ENCODE results near the gene SORCS1.
A peak's percentile ranks its signal among the peaks of the same experiment; 100 is the strongest.

Gene SORCS1

DNA sequence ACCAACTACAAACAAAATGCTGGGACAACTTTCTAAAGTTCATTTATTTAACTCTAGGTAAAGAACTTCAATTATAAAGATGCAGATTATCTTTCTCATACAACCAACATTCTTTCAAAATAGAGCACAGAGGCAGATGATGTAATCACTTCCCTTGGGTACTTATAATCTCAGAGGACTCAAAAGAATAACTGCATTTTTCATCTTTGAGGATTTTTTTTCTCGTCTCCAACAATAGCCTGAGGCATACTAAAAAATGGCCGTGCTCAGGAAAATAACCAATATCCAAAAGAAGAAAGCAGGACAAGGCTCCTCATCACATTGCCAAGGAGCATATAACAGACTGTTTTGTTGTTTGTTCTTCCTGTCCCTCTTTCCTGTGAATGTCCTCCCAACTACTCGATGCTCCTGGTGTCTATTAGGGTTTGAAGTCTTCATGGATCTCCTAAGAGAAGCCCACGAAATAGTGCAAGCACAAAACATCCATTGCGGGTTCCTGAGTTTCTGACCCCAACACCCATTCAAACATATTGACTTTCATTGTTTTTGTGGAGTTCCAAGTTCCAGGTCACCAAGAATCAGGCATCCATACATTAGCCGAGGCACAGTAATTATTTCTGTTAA is 182.9 kb downstream of the SORCS1 start:
- H3K4me3 ChIP-seq (ENCODE audit: low read depth, low read length), result no peak overlapping the region

More for the DNA sequence above, 182.9 kb downstream of the SORCS1 start:
- H3K27ac ChIP-seq (ENCODE audit: extremely low read depth, low read depth, low read length), result peak overlapping the region; percentile 53
- ChIA-PET POLR2A (interaction anchor here (0.5 kb wide), 1 partner anchor 15 kb away, joined by 4 read pairs; no protein-coding TSS in a partner anchor), CTCF (interaction anchor here (0.6 to 1.2 kb wide), 3 partner anchors 29 to 192 kb away, joined by 3 to 4 read pairs (median 3); no protein-coding TSS in a partner anchor)
- H3K4me1 ChIP-seq (ENCODE audit: control insufficient read depth, insufficient read depth, low read length), result peaks cover 30% of the 10 kb centered on the region
- TF ChIP-seq ZNF221 (tag by site-specific recombination; IDR thresholded peaks at IDR 0.05; ENCODE audit: borderline replicate concordance) (no peak), ZNF560 (tag by site-specific recombination; IDR thresholded peaks at IDR 0.05; ENCODE audit: borderline replicate concordance) (no peak), ZNF777 (tag by site-specific recombination; IDR thresholded peaks at IDR 0.05; ENCODE audit: borderline replicate concordance) (no peak), EGR2 (tag by site-specific recombination; IDR thresholded peaks at IDR 0.05; ENCODE audit: low read depth) (no peak), KLF9 (tag by site-specific recombination; IDR thresholded peaks at IDR 0.05; ENCODE audit: low read depth) (no peak), ZNF202 (tag by site-specific recombination; IDR thresholded peaks at IDR 0.05; ENCODE audit: borderline replicate concordance) (no peak), ZNF558 (tag by site-specific recombination; IDR thresholded peaks at IDR 0.05) (no peak), ZNF626 (tag by site-specific recombination; IDR thresholded peaks at IDR 0.05) (no peak), ZFHX2 (tag by site-specific recombination; conservative IDR thresholded peaks at IDR 0.05) (no peak), WT1 (tag by site-specific recombination; IDR thresholded peaks at IDR 0.05) (no peak), SALL2 (tag by site-specific recombination; IDR thresholded peaks at IDR 0.05; ENCODE audit: borderline replicate concordance) (no peak), ZNF37A (tag by site-specific recombination; IDR thresholded peaks at IDR 0.05) (no peak), ZNF350 (tag by site-specific recombination; IDR thresholded peaks at IDR 0.05) (no peak), ZNF223 (tag by site-specific recombination; IDR thresholded peaks at IDR 0.05) (no peak)
- TF ChIP-seq, protein P1, sequence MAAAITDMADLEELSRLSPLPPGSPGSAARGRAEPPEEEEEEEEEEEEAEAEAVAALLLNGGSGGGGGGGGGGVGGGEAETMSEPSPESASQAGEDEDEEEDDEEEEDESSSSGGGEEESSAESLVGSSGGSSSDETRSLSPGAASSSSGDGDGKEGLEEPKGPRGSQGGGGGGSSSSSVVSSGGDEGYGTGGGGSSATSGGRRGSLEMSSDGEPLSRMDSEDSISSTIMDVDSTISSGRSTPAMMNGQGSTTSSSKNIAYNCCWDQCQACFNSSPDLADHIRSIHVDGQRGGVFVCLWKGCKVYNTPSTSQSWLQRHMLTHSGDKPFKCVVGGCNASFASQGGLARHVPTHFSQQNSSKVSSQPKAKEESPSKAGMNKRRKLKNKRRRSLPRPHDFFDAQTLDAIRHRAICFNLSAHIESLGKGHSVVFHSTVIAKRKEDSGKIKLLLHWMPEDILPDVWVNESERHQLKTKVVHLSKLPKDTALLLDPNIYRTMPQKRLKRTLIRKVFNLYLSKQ (tag by site-specific recombination; IDR thresholded peaks at IDR 0.05; ENCODE audit: borderline replicate concordance), result no peak
- TF ChIP-seq, protein P2, sequence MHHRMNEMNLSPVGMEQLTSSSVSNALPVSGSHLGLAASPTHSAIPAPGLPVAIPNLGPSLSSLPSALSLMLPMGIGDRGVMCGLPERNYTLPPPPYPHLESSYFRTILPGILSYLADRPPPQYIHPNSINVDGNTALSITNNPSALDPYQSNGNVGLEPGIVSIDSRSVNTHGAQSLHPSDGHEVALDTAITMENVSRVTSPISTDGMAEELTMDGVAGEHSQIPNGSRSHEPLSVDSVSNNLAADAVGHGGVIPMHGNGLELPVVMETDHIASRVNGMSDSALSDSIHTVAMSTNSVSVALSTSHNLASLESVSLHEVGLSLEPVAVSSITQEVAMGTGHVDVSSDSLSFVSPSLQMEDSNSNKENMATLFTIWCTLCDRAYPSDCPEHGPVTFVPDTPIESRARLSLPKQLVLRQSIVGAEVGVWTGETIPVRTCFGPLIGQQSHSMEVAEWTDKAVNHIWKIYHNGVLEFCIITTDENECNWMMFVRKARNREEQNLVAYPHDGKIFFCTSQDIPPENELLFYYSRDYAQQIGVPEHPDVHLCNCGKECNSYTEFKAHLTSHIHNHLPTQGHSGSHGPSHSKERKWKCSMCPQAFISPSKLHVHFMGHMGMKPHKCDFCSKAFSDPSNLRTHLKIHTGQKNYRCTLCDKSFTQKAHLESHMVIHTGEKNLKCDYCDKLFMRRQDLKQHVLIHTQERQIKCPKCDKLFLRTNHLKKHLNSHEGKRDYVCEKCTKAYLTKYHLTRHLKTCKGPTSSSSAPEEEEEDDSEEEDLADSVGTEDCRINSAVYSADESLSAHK (tag by site-specific recombination; IDR thresholded peaks at IDR 0.05), result no peak
- TF ChIP-seq, protein P3, sequence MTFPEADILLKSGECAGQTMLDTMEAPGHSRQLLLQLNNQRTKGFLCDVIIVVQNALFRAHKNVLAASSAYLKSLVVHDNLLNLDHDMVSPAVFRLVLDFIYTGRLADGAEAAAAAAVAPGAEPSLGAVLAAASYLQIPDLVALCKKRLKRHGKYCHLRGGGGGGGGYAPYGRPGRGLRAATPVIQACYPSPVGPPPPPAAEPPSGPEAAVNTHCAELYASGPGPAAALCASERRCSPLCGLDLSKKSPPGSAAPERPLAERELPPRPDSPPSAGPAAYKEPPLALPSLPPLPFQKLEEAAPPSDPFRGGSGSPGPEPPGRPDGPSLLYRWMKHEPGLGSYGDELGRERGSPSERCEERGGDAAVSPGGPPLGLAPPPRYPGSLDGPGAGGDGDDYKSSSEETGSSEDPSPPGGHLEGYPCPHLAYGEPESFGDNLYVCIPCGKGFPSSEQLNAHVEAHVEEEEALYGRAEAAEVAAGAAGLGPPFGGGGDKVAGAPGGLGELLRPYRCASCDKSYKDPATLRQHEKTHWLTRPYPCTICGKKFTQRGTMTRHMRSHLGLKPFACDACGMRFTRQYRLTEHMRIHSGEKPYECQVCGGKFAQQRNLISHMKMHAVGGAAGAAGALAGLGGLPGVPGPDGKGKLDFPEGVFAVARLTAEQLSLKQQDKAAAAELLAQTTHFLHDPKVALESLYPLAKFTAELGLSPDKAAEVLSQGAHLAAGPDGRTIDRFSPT (tag by site-specific recombination; IDR thresholded peaks at IDR 0.05), result no peak
- TF ChIP-seq, protein P4, sequence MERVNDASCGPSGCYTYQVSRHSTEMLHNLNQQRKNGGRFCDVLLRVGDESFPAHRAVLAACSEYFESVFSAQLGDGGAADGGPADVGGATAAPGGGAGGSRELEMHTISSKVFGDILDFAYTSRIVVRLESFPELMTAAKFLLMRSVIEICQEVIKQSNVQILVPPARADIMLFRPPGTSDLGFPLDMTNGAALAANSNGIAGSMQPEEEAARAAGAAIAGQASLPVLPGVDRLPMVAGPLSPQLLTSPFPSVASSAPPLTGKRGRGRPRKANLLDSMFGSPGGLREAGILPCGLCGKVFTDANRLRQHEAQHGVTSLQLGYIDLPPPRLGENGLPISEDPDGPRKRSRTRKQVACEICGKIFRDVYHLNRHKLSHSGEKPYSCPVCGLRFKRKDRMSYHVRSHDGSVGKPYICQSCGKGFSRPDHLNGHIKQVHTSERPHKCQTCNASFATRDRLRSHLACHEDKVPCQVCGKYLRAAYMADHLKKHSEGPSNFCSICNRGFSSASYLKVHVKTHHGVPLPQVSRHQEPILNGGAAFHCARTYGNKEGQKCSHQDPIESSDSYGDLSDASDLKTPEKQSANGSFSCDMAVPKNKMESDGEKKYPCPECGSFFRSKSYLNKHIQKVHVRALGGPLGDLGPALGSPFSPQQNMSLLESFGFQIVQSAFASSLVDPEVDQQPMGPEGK (tag by site-specific recombination; IDR thresholded peaks at IDR 0.05), result no peak
- TF ChIP-seq, protein P5, sequence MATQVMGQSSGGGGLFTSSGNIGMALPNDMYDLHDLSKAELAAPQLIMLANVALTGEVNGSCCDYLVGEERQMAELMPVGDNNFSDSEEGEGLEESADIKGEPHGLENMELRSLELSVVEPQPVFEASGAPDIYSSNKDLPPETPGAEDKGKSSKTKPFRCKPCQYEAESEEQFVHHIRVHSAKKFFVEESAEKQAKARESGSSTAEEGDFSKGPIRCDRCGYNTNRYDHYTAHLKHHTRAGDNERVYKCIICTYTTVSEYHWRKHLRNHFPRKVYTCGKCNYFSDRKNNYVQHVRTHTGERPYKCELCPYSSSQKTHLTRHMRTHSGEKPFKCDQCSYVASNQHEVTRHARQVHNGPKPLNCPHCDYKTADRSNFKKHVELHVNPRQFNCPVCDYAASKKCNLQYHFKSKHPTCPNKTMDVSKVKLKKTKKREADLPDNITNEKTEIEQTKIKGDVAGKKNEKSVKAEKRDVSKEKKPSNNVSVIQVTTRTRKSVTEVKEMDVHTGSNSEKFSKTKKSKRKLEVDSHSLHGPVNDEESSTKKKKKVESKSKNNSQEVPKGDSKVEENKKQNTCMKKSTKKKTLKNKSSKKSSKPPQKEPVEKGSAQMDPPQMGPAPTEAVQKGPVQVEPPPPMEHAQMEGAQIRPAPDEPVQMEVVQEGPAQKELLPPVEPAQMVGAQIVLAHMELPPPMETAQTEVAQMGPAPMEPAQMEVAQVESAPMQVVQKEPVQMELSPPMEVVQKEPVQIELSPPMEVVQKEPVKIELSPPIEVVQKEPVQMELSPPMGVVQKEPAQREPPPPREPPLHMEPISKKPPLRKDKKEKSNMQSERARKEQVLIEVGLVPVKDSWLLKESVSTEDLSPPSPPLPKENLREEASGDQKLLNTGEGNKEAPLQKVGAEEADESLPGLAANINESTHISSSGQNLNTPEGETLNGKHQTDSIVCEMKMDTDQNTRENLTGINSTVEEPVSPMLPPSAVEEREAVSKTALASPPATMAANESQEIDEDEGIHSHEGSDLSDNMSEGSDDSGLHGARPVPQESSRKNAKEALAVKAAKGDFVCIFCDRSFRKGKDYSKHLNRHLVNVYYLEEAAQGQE (tag by site-specific recombination; IDR thresholded peaks at IDR 0.05), result no peak
- H3K9me3 ChIP-seq (ENCODE audit: control insufficient read depth, insufficient read depth, low read depth, low read length), result no peaks in the 10 kb centered on the region
- no peaks in the 10 kb centered on the region for H3K36me3 ChIP-seq (ENCODE audit: control insufficient read depth in 2 of 2, insufficient read depth in 1 of 2, low read length in 2 of 2)

Data from HEK293 (cell line).